LNCAP (cell line): ENCODE data around the gene GLI3.

Experiments used
- CTCF ChIP-seq: fragments of 450-650 bp; IDR thresholded peaks from 2 replicates; pipeline ENCODE4 v1.5.1; 2017; ENCODE audit warnings: mild to moderate bottlenecking

GLI3 gene

GRCh38 chr7:42264702-42265101 is 27.7 kb upstream of the GLI3 start:
- no peak for TF ChIP-seq CTCF

DNA sequence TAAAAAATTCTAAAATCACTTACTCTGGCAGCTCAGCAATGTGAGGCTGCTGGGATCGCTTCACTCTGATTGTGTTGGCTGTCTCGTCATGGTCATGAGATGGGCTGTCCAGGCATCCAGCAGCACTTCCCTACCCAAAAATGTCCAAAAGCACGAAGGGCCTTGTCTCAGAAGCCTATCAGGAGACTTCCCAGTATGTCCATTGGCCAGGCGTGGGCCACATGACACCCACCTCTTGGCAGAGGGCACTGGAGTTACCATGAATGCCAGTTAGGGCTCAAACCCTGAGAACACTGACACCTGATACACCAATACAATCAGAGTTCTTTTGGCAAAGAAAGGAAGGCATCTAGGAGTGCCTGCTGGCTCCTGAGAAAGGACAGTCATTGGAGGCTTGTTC is 27.0 kb upstream of the GLI3 start:
- no peak for TF ChIP-seq CTCF

DNA sequence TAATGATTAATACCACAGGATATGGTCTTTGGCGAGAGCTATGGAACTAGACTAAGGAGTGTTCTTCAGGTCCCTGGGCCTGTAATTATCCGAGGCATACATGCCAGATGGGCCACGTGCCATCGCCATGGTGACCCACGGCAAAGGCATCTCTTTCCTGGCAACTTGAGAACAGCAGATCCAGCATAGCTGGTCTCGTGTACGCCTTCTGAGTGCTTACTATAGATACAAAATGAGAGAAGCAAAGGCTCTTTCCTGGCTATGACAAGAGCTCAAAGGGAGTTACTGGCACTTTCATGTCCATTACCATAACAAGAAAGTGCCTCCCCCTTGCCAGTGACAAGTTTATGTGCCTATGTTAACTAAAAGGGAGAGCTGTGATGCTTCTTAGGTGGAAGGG is 26.0 kb upstream of the GLI3 start:
- no peak for TF ChIP-seq CTCF

DNA sequence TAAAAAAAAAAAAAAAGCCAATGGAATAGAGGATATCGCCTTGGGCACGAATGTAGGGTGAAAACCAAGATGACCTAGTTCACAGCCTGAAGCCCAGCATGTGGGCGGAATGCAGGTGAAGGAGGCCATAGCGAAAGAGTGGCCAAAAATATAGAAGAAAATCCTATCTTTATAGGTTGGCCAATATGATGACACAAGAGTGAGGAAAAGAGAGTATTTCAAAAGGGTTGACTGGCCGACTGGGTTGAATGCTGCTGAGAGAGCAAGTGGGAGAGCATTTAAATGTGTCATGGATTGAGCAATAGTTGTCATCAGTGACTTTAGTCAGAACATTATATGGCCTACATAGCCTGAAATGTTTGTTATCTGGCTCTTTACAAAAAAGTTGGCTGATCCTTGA is 17.2 kb upstream of the GLI3 start:
- TF ChIP-seq CTCF, result no peak

DNA sequence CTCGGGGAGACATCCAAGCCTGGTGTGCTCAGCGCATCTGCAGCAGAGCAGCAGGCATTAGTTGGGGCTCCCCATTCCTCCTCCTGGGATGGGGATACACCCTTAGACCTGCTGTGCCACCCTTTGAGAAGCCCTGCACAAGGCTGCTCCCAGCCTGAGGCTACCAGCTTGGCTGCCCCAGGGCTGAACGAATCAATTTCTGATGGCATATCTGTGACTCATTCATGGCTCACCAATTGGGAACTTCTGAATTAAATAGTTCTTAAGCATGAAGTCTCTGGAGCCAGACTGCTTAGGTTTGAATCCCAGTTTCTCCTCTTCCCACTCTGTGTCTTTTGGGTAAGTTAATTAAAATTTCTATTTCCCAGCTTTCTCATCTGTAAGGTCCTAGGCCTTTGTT is 16.3 kb upstream of the GLI3 start:
- TF ChIP-seq CTCF, result no peak

DNA sequence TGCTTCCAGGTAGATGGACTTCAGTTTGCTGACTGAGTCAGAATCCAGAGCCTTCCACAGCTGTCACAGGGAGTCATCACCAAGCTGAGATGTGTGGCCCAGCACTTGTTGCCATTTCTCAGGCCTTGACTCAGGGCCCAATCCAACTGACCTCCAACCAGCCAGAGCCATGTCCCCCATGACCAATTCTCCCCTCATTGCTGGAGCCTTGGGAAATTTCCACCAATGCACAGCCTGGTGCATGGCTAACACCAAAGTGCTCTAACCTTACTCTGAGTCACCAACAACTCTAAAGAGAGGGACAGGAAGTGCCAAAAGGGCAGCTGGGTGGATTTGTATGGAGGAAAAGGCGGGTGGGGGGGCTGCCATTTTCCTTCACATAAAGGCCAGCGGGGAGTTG is 13.4 kb upstream of the GLI3 start:
- no peak for TF ChIP-seq CTCF

- no peak for TF ChIP-seq CTCF
These were observed 11.6 kb upstream of the GLI3 start for GRCh38 chr7:42248579-42248978.

GRCh38 chr7:42247301-42247700 is 10.3 kb upstream of the GLI3 start:
- TF ChIP-seq CTCF, result no peak
